GM10847 (cell line): ENCODE data around the gene ITGB4.

Experiments used
- POLR2A ChIP-seq: IDR thresholded peaks from 2 replicates; pipeline ENCODE4 v1.6.1; 2011; ENCODE audit not compliant: insufficient read length; ENCODE audit errors: extremely low read depth

Gene ITGB4

DNA sequence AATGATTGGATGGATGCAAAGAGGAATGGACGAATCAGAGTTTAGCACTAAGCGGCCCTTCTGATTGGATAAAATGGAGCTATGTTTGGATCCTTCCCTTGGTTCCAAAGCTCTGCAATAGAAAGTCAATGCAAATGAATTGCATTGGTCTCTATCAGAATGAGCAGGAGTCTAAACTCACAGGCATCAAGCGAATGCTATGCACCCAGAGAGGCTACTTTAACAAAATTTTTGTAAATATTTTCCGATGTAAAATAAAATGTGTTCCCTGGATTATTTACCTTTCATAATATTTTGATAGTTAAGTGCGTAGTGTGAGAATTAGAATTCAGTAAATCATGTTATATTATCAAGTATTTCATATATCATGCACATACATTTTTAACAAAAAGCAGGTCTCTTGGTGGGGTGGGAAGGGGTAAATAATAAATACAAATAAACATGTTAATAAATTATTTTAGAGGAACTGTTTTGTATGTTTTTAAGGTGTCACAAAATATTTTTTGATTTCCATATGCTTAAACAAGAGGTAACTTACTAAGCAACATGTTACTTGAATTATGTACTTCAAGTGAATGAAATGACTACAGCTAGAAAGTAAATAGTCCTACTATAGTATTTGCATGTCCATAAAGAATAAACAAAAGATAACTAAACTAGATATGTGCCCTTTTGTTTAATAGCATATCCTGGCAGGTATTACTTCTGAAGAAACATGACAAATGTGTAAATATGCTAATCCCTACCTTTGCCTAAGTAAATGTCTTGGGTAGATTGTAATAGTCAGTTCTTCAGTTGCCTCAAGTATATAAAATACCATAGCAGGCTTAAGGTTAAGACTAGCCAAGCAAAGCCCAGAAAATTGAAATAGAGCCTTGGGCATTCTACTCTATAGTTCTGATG is 59.0 kb downstream of the ITGB4 start:
- TF ChIP-seq POLR2A: no peak

DNA sequence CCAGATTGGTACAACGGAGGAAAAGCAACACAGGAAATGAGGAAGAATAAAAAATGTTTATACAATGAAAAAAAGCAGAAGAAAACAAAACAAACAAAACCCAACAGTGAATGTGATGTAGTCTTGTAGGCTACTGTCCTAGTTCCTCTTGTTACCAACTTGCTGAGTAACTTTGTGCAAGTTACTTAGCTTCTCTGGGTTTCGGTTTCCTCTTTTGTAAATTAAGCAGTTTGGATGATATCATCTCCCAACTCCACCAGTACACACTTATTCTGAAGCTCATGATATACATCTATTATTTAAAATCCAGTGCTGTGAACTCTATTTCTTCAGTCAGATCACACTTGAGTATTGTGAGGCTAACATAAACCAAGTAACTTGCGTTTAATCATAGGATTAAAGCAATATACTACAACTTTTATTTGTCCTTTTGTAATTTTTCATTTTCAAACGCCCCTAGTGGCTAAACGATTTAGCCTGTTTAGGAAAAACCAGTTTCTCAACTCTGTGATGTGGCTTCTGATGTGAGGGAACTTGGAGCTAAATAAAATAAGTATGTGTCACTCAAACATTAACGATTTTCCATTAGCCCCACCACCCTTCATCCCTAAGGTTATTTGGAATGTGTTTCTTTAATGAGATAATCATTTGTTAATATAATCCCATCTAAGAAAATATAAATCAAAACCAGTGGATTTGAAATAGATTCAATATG is 62.0 kb downstream of the ITGB4 start:
- TF ChIP-seq POLR2A: no peak

- TF ChIP-seq POLR2A: no peak
Measured at GRCh38 chr17:75783803-75784472, 62.7 kb downstream of the ITGB4 start.

- no peak for TF ChIP-seq POLR2A
Measured at GRCh38 chr17:75784473-75785015, 63.3 kb downstream of the ITGB4 start, which contains the start of gene UNK. TSS of gene UNK (plus strand) at chr17:75784806. CDS start at chr17:75784881, 75 bp downstream.

- TF ChIP-seq POLR2A: peak; percentile 85
Measured at GRCh38 chr17:75785016-75785890, 64.0 kb downstream of the ITGB4 start.

- TF ChIP-seq POLR2A: no peak
Measured at GRCh38 chr17:75791254-75791653, 70.0 kb downstream of the ITGB4 start.

GRCh38 chr17:75793460-75793859 is 72.2 kb downstream of the ITGB4 start:
- TF ChIP-seq POLR2A: no peak

- TF ChIP-seq POLR2A: no peak
Measured at GRCh38 chr17:75795820-75796607, 74.8 kb downstream of the ITGB4 start.

GRCh38 chr17:75799402-75799801 is 78.1 kb downstream of the ITGB4 start:
- TF ChIP-seq POLR2A: no peak

DNA sequence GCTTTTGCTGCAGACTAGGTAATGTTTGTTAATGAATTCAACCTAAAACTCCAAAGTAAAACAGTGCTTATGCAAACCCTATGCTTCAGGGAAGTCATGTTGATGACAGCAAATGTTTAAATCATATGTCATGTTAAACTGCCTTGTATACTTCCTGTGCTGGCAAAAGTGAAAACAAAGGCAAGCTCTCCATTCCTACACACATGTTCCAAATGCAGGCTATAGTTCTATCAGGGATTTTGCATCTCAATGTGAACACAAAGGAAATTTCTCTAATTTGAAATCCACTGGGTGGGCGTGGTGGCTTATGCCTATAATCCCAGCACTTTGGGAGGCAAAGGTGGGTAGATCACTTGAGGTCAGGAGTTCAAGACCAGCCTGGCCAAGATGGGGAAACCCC is 82.6 kb downstream of the ITGB4 start:
- TF ChIP-seq POLR2A: no peak

DNA sequence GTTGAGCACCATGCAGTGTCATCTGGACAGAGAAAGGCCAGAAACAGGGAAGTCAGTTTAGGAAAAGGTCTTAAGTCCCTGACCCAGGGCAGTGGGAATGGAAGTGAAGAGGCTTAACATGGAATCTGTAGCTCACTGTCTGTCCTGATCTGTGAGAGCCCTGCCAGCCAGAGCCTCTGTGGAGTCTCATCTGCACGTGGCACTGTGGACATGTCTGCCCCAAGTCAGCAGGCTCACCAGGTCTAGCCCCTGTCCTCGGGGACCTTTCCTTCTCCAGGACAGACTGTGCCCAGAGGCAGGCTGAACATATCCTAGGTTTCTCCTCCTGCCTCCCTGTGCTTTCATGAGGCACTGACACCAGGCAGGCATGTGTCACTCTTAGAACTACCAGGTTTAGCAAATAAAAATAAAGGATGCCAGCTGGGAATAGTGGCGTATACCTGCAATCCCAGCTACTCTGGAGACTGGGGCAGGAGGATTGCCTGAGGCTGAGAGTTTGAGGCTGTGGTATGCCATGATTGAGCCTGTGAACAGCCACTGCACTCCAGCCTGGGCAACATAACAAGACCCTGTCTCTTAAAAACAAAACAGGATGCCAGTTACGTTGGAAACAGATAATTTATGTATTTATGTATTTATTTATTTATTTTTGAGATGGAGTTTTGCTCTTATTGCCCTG is 85.7 kb downstream of the ITGB4 start:
- TF ChIP-seq POLR2A: no peak
